PC-9 (cell line): ENCODE data around the gene ISLR2.
"Not testable (repeated sequence)": the region's sequence is repeated elsewhere in the genome, so short reads cannot be mapped to it uniquely, and the experiment has no call there.

Experiments
- EZH2 ChIP-seq: fragments of 200-600 bp; sonication (generic); IDR thresholded peaks from 2 replicates; pipeline ENCODE4 v1.8.0; 2017; ENCODE audit warnings: antibody characterized with exemption, low read depth
- TF ChIP-seq, protein P1 (sequence below): fragments of 200-600 bp; sonication (generic); conservative IDR thresholded peaks from 2 replicates; pipeline ENCODE4 v1.6.1; 2017; ENCODE audit warnings: mixed run types, antibody characterized with exemption, mild to moderate bottlenecking, moderate library complexity

GRCh38 chr15:74082450-74082849, 47.9 kb upstream of the ISLR2 start, which contains the start of gene GOLGA6A:
- TF ChIP-seq, protein P1, sequence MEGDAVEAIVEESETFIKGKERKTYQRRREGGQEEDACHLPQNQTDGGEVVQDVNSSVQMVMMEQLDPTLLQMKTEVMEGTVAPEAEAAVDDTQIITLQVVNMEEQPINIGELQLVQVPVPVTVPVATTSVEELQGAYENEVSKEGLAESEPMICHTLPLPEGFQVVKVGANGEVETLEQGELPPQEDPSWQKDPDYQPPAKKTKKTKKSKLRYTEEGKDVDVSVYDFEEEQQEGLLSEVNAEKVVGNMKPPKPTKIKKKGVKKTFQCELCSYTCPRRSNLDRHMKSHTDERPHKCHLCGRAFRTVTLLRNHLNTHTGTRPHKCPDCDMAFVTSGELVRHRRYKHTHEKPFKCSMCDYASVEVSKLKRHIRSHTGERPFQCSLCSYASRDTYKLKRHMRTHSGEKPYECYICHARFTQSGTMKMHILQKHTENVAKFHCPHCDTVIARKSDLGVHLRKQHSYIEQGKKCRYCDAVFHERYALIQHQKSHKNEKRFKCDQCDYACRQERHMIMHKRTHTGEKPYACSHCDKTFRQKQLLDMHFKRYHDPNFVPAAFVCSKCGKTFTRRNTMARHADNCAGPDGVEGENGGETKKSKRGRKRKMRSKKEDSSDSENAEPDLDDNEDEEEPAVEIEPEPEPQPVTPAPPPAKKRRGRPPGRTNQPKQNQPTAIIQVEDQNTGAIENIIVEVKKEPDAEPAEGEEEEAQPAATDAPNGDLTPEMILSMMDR = not testable (repeated sequence)
- not testable (repeated sequence) for TF ChIP-seq EZH2
